Measurements from ENCODE around the gene MS4A14.

Gene MS4A14

GRCh38 chr11:60422609-60423008, 26.4 kb downstream of the MS4A14 start:
- DNase-seq: no peak
- H3K9me3 Mint-ChIP-seq: no peaks in the 10 kb centered on the region
- no peak overlapping the region for H3K27ac Mint-ChIP-seq
- TF ChIP-seq CTCF (IDR thresholded peaks at IDR 0.05): no peak
- no peak overlapping the region for H3K4me3 Mint-ChIP-seq
- peaks cover 3% of the 10 kb centered on the region for H3K27me3 Mint-ChIP-seq (ENCODE audit: low read depth, poor library complexity)
- no peaks in the 10 kb centered on the region for H3K36me3 Mint-ChIP-seq (ENCODE audit: low read depth)
- no peaks in the 10 kb centered on the region for H3K4me1 Mint-ChIP-seq

GRCh38 chr11:60428517-60428916, 32.3 kb downstream of the MS4A14 start:
- TF ChIP-seq CTCF (IDR thresholded peaks at IDR 0.05): no peak

GRCh38 chr11:60429272-60429671, 33.0 kb downstream of the MS4A14 start, which contains the start of gene MS4A5:
Gene MS4A5, plus strand, starts transcription at chr11:60429572. Its CDS starts 103 bp downstream, at chr11:60429675.
- H3K4me1 Mint-ChIP-seq: no peaks in the 10 kb centered on the region
- no peaks in the 10 kb centered on the region for H3K9me3 Mint-ChIP-seq
- H3K27ac Mint-ChIP-seq: no peak within 1 kb of the TSS
- no peak for DNase-seq
- no peaks in the 10 kb centered on the region for H3K36me3 Mint-ChIP-seq (ENCODE audit: low read depth)
- no peak within 1 kb of the TSS for H3K4me3 Mint-ChIP-seq
- no peak for TF ChIP-seq CTCF (IDR thresholded peaks at IDR 0.05)
- H3K27me3 Mint-ChIP-seq (ENCODE audit: low read depth, poor library complexity): no peaks in the 10 kb centered on the region

More at GRCh38 chr11:60428517-60428916, 32.3 kb downstream of the MS4A14 start:
- Mint-ChIP-seq H3K36me3 (ENCODE audit: low read depth) (no peaks in the 10 kb centered on the region), H3K27ac (no peak overlapping the region), H3K4me1 (no peaks in the 10 kb centered on the region), H3K27me3 (ENCODE audit: low read depth, poor library complexity) (no peaks in the 10 kb centered on the region), H3K9me3 (no peaks in the 10 kb centered on the region), H3K4me3 (no peak overlapping the region)
- DNase-seq: no peak

GRCh38 chr11:60431251-60431650, 35.0 kb downstream of the MS4A14 start:
- H3K27ac Mint-ChIP-seq: no peak overlapping the region
- H3K4me1 Mint-ChIP-seq: no peaks in the 10 kb centered on the region
- no peaks in the 10 kb centered on the region for H3K36me3 Mint-ChIP-seq (ENCODE audit: low read depth)
- no peak for DNase-seq
- TF ChIP-seq CTCF (IDR thresholded peaks at IDR 0.05): no peak
- H3K27me3 Mint-ChIP-seq (ENCODE audit: low read depth, poor library complexity): no peaks in the 10 kb centered on the region
- H3K9me3 Mint-ChIP-seq: peaks cover 6% of the 10 kb centered on the region
- H3K4me3 Mint-ChIP-seq: no peak overlapping the region

- no peaks in the 10 kb centered on the region for H3K36me3 Mint-ChIP-seq (ENCODE audit: low read depth)
- no peak overlapping the region for H3K27ac Mint-ChIP-seq
- peaks cover 6% of the 10 kb centered on the region for H3K9me3 Mint-ChIP-seq
- H3K27me3 Mint-ChIP-seq (ENCODE audit: low read depth, poor library complexity): no peaks in the 10 kb centered on the region
- TF ChIP-seq CTCF (IDR thresholded peaks at IDR 0.05): no peak
- no peak for DNase-seq
- no peak overlapping the region for H3K4me3 Mint-ChIP-seq
- H3K4me1 Mint-ChIP-seq: no peaks in the 10 kb centered on the region
Measured at GRCh38 chr11:60433401-60433800, 37.1 kb downstream of the MS4A14 start.

GRCh38 chr11:60447070-60447469, 50.8 kb downstream of the MS4A14 start:
- TF ChIP-seq CTCF (IDR thresholded peaks at IDR 0.05): no peak
- H3K27ac Mint-ChIP-seq: no peak overlapping the region
- no peak overlapping the region for H3K4me3 Mint-ChIP-seq
- H3K9me3 Mint-ChIP-seq: peaks cover 12% of the 10 kb centered on the region
- no peak for DNase-seq
- no peaks in the 10 kb centered on the region for H3K27me3 Mint-ChIP-seq (ENCODE audit: low read depth, poor library complexity)
- no peaks in the 10 kb centered on the region for H3K36me3 Mint-ChIP-seq (ENCODE audit: low read depth)
- no peaks in the 10 kb centered on the region for H3K4me1 Mint-ChIP-seq
